Psoas muscle (tissue), 8 donors: ENCODE results near the gene CIC. TPM values are rescaled to one million over a fixed set of nuclear protein-coding genes. Genes with fewer than 3 reads are reported as not detected.

Experiments used
- ATAC-seq, 4 donors: fragments of 200-7000 bp; cut with Tn5 transposase; one replicate each; pipeline ENCODE4 v1.9.1; 2020; ENCODE audit warnings: moderate library complexity in 3 of 4, mild to moderate bottlenecking in 2 of 4
- DNase-seq, 2 donors: peaks; one replicate each; pipeline ENCODE4 v3.0.0-alpha.2; 2020
- H3K27ac ChIP-seq: fragments of 200-600 bp; one replicate; pipeline ENCODE4 v1.8.0; 2022
- H3K27me3 ChIP-seq, 3 donors: fragments of 200-600 bp in 1 of 3; one replicate each; pipeline versions ENCODE4 v1.6.1 to v1.8.0; 2013 to 2022; ENCODE audit warnings: low read length in 2 of 3, mild to moderate bottlenecking in 2 of 3, moderate library complexity in 1 of 3; ENCODE audit not compliant: insufficient read depth in 3 of 3
- H3K36me3 ChIP-seq, 2 donors: fragments of 200-600 bp in 1 of 2; one replicate each; pipeline versions ENCODE4 v1.6.1 to v1.8.0; 2013 to 2022; ENCODE audit warnings: low read depth in 1 of 2, mild to moderate bottlenecking in 1 of 2, moderate library complexity in 1 of 2; ENCODE audit not compliant: insufficient read depth in 1 of 2
- H3K4me1 ChIP-seq: fragments of 200-600 bp; one replicate; pipeline ENCODE4 v1.8.0; 2022
- H3K4me3 ChIP-seq: fragments of 200-600 bp; one replicate; pipeline ENCODE4 v1.8.0; 2022; ENCODE audit warnings: mild to moderate bottlenecking
- H3K9me3 ChIP-seq: fragments of 200-600 bp; one replicate; pipeline ENCODE4 v1.8.0; 2022
- WGBS, 3 donors: extraction: QIAGEN DNeasy Blood & Tissue Kit; methylation state at CpG; one replicate each; pipeline versions ENCODE4 v1.1.6 to v1.1.7; 2013; 5-methylcytosine and 5-hydroxymethylcytosine counted together
- intact Hi-C, 2 donors: fragments of 100-400 bp; cut with DNase I; formaldehyde crosslinking; loops; one replicate each; pipeline versions ENCODE4 v1.11.0 to v1.14.2; 2022
- polyA plus RNA-seq, 3 donors: library from polyadenylated mRNA; stranded (reverse); fragments of 200-250 nt; gene quantifications; one replicate each; pipeline ENCODE4 v1.2.3, GENCODE V29; 2013
- total RNA-seq, 4 donors: library from RNA; stranded (reverse); fragmentation: NEBNext Ultra II Directional in 2 of 4; extraction: Animal tissue kit (Norgen Biotek cat#: 25700) in 2 of 4; gene quantifications; one replicate each; pipeline versions ENCODE4 v1.2.1 to v1.2.4, GENCODE V29; 2021 to 2023
- TF ChIP-seq, protein P1 (sequence below): fragments of 200-600 bp; IDR thresholded peaks from one replicate; pipeline ENCODE4 v1.8.0; 2022; ENCODE audit warnings: antibody characterized with exemption
- donor health status: healthy with polysubstance abuse.
- donor health status: DM: no; HTN: no; CAD: no; lungs with moderate emphysema.
- donor health status: Bipolar disorder and iron deficiency.
- donor health status: healthy.
- donor health status: DM: yes; HTN: yes; CAD: no.
- donor health status: DM: no; HTN: no; CAD: no.
- donor health status: DM: no; HTN: no; CAD: no.
- donor health status: DM: yes; HTN: yes; CAD: no.

Gene CIC
- total and polyA plus RNA-seq, 7 donors: 17.1 to 55.0 (median 36.4) TPM

DNA sequence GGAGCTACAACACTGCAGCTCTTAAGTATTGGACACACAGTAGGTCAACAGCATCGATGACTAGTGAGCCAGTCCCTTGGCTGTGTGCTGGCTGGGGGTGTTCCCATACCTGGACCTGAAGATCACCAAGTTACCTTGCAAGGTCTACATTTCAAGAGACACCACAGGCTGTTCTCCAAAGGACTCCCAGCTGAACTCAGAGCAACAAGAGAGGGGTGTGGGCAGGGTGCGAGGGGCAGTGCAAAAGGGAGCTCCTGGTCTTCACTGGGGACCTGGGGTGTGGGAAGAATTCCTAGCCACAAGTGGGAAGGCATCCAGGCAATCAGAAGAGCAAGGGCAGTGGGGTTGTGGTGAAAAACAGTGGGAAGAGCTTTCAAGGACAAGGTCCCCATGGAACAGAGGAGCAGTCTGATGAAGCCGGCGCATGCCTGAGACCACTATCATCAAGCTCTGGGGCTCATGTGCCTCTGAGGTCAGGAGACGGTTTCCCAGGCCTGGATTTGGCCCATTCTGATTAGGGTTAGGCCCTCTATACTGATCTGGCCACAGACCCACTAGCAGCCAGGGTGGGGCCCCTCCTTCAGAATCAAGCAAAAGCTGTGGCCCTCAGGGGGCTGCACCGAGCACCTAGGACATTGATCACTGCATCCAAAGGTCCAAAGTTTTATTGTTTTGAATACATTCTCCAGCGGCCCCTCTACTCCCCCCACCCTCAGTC is 22.0 kb upstream of the CIC start:
- intact Hi-C loops: loop anchor here (2.0 to 5.0 kb wide), 4 partner anchors 32 to 76 kb away; no protein-coding TSS in a partner anchor
- Histone ChIP-seq H3K27ac (no peak overlapping the region), H3K27me3 (no peaks in the 10 kb centered on the region), H3K4me1 (peaks cover 25% of the 10 kb centered on the region), H3K4me3 (no peak overlapping the region), H3K36me3 (no peaks in the 10 kb centered on the region), H3K9me3 (no peaks in the 10 kb centered on the region)
- TF ChIP-seq, protein P1, sequence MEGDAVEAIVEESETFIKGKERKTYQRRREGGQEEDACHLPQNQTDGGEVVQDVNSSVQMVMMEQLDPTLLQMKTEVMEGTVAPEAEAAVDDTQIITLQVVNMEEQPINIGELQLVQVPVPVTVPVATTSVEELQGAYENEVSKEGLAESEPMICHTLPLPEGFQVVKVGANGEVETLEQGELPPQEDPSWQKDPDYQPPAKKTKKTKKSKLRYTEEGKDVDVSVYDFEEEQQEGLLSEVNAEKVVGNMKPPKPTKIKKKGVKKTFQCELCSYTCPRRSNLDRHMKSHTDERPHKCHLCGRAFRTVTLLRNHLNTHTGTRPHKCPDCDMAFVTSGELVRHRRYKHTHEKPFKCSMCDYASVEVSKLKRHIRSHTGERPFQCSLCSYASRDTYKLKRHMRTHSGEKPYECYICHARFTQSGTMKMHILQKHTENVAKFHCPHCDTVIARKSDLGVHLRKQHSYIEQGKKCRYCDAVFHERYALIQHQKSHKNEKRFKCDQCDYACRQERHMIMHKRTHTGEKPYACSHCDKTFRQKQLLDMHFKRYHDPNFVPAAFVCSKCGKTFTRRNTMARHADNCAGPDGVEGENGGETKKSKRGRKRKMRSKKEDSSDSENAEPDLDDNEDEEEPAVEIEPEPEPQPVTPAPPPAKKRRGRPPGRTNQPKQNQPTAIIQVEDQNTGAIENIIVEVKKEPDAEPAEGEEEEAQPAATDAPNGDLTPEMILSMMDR: no peak
- WGBS, 3 donors: 74 to 75% (median 74%) methylated on average over 7 of the region's 7 CpGs
- ATAC-seq (no peak), DNase-seq (no peak)

DNA sequence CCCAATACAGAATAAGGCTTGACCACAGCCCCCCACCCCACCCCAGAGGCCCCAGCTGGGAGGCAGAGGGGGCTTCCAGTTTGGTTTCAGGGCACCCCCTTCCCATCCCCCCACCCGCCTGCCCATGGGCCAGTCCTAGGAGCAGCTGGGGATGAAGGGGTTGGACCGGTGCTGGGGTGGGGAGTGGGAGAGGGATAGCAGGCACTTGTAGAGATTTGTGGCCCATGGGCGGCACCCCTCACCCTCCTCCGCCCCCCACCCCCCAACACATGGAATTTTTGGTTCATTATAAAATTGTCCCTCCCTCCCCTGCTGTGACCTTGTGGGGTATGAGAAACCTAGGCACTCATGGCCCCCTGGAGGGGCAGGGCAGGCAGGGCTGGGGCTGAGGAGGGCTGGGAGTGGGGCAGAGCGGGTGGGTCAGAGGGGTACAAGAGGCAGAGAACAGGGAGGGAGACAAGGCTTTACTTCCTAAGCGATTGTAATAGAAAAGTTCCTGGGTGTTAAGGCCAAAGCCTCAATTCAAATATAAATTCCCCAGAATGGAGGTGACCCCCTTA is 21.3 kb upstream of the CIC start:
- H3K27ac ChIP-seq: no peak overlapping the region
- no peak overlapping the region for H3K4me3 ChIP-seq
- peaks cover 30% of the 10 kb centered on the region for H3K4me1 ChIP-seq
- intact Hi-C loops: loop anchor here (2.0 to 5.0 kb wide), 4 partner anchors 31 to 75 kb away; no protein-coding TSS in a partner anchor
- WGBS, 3 donors: 88 to 92% (median 91%) methylated on average over 6 of the region's 6 CpGs
- ATAC-seq (no peak), DNase-seq (no peak)
- H3K27me3 ChIP-seq: no peaks in the 10 kb centered on the region
- TF ChIP-seq, protein P1: no peak
- no peaks in the 10 kb centered on the region for H3K9me3 ChIP-seq
- H3K36me3 ChIP-seq: no peaks in the 10 kb centered on the region

DNA sequence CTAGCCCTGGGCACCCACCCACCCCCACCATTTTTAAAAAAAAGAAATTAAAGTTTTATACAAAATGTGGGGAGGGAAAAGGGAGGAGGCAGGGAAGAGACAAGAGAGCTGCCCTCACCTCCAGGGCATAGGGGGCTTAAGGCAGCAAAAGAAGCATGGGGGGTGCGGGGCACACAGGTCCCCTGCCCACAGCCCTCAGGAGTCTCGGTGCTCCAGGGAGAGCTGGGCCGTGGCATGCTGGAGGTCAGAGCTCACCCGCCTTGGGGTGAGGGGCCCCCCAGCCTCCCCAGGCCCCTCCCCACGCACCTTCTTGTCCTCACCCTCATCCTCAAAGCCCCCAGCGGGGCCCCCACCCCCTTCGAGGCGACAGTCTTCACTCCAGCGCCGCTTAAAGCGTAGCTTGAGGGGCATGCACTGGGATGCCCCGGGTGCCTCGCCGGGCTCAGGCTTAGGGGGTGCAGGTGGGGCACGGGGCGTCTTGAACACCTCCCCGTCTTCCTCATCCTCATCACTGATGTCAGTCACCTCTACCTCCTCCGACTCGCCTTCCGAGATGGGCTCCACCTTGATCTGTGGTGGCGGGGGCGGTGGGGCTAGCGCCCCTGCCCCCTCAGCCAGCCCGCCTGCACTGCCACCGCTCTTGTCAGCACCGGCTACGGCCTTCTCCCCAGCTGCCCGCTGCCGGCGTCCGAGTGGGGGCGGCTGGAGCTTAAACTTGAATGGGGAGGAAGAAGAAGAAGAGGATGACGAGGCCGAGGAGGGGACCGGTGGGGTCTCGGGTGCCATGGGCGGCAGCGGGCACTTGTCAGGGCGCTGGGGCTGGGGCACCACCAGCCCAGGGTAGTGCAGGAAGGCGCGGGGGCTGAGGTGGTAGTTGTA is 20.5 kb upstream of the CIC start:
- DNase-seq: no peak
- TF ChIP-seq, protein P1: no peak
- H3K27ac ChIP-seq: no peak overlapping the region
- H3K9me3 ChIP-seq: no peaks in the 10 kb centered on the region
- intact Hi-C loops: loop anchor here in 1 of 2 donors (5.0 kb wide), 1 partner anchor 49 kb away; no protein-coding TSS in a partner anchor
- no peaks in the 10 kb centered on the region for H3K36me3 ChIP-seq
- H3K4me3 ChIP-seq: no peak overlapping the region
- H3K4me1 ChIP-seq: peaks cover 34% of the 10 kb centered on the region
- ATAC-seq: no peak
- WGBS, 3 donors: 86 to 89% (median 88%) methylated on average over 34 to 41 of the region's 41 CpGs
- no peaks in the 10 kb centered on the region for H3K27me3 ChIP-seq

DNA sequence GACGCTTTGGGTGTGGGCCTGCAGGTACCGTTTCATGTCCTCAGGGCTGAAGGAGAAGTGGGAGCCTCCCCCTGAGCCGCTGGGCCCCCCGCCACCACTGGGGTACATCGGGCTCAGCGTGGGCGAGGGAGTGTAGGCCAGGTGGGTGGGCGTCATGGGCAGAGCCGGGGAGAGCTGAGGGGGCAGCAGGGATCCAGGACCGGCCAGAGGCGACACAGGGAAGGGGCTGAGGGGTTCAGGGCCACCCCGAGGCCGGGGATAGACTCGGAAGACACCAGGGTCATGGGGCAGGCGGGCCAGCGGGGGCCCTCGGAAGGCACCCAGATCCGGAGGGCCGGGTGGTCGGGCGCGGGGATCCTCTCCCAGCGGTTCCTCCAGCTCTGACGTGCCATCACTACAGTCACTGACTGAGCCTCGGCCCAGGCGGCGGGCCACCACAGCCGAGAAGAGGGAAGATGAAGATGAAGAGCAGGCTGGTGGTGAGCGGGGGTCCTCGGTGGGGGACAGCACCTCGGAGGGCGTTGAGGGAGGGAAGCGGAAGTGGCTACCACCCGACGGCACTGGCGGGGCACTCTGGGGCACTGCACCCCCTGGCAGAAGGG is 19.8 kb upstream of the CIC start:
- Histone ChIP-seq H3K4me1 (peaks cover 30% of the 10 kb centered on the region), H3K36me3 (no peaks in the 10 kb centered on the region), H3K4me3 (no peak overlapping the region), H3K9me3 (no peaks in the 10 kb centered on the region), H3K27me3 (no peaks in the 10 kb centered on the region), H3K27ac (no peak overlapping the region)
- ATAC-seq: no peak
- no peak for DNase-seq
- intact Hi-C loops: loop anchor here in 1 of 2 donors (5.0 kb wide), 1 partner anchor 48 kb away; no protein-coding TSS in a partner anchor
- WGBS, 3 donors: 81 to 87% (median 85%) methylated on average over 21 to 36 of the region's 36 CpGs
- TF ChIP-seq, protein P1: no peak
